Hippocampal formation (tissue), 2 donors: ENCODE measurements around the gene ANK2.

Experiments
- DNase-seq, 2 donors: peaks; one replicate each; lab custom pipeline; 2025; lab: John Stamatoyannopoulos, UW

ANK2 gene

DNA sequence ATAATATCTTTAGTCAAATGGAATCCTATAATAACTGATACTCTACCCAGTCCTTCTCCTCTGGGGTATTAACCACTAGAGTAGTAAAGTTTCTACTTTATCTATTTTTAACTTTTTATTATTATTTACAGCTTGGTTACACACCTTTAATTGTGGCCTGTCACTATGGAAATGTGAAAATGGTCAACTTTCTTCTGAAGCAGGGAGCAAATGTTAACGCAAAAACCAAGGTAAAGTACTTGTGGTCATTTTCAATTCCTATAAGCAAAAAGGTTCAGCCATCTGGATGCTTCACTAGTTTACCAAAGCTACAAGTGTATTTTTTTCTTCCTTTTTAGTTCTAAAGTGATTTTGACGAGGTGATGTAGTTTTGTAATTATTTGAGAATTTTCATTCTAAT lies 238.8 kb downstream of the ANK2 start:
- no peak for DNase-seq

GRCh38 chr4:113288696-113289095 lies 239.2 kb downstream of the ANK2 start:
- no peak for DNase-seq

DNA sequence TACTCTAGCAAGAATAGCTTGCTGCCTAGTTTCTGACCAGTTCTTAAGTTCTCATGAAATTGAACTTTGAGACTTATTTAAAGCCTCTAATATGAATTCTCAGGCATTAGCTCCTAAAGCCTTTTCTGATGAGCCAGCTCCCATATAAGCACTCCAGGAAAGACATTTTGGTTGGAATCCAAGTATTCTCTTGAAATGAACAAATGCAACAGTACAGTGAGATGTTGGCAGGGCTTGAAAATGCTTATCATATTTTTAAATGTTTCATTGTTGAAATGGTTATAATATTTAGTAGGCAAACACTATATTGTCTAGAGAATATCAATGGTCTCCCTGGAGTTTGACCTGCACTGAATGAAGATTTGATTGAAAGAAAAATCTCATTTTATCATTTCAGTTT lies 240.3 kb downstream of the ANK2 start:
- no peak for DNase-seq

DNA sequence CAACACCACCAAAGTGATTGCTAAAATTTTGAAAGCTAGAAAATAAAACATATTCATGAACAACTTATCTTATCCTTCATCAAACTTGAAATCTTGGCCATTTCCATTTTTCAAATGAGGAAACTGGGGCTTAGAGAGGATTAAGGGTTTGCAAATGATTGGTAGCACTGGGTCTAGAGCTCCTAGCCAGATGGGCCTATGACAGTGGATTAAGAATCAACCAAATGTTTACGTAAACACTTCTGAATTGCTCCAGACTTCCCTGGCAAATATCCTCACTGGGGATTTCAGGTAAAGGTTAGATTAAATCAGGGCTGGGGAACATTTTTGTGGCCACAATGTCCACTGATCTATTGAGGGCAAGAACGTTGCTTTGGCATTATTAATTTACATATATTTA lies 241.2 kb downstream of the ANK2 start:
- DNase-seq, result no peak

- DNase-seq, result peak; percentile 67 to 78
These were observed 243.1 kb downstream of the ANK2 start for GRCh38 chr4:113292371-113293042.

DNA sequence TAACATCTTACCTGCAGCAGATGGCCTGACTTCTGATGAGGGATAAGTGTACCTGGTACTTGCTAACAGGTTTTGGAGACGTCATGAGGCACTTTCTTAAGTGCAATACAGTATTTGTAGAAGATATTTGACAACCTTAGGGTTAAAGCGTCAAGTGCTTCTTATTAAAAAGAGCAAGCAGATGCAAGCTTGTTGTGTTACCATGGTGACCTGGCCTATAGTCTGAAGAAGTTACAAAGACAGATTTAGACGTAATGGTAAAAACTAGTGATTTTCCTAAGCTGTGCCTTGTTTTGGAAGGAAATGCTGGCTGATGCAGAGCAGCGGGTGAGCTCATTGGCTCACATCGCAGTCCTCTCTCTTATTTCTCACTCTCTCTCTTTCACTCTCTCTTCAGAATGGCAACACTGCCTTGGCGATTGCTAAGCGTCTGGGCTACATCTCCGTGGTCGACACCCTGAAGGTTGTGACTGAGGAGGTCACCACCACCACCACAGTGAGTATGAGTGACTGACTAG lies 243.6 kb downstream of the ANK2 start:
- DNase-seq, result peak; percentile 25 to 65

- DNase-seq, result no peak
These were observed 244.2 kb downstream of the ANK2 start for GRCh38 chr4:113293674-113294073.

- DNase-seq, result no peak
These were observed 245.5 kb downstream of the ANK2 start for GRCh38 chr4:113294908-113295307.

DNA sequence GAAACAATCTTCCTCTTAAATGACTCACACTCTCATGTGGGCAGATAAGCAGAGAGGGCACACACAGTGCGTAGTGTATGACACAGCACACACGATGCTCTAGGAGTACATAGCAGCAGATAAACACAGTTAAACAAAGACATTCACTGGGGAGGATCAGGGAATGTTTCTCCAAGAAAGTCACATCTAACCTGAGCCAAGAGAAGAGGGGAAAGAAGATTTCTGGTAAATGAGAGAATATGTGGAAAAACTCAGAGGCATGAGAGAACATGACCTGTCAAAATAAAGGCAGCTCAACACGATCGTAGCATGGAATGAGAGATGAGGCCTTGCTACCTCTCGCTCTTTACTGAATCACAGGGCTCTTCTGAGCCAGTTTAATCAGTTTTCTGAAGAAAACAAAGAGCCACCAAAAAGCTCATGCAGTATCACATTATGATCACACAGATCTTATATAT lies 251.0 kb downstream of the ANK2 start:
- no peak for DNase-seq

GRCh38 chr4:113302051-113302450 lies 252.6 kb downstream of the ANK2 start:
- no peak for DNase-seq

DNA sequence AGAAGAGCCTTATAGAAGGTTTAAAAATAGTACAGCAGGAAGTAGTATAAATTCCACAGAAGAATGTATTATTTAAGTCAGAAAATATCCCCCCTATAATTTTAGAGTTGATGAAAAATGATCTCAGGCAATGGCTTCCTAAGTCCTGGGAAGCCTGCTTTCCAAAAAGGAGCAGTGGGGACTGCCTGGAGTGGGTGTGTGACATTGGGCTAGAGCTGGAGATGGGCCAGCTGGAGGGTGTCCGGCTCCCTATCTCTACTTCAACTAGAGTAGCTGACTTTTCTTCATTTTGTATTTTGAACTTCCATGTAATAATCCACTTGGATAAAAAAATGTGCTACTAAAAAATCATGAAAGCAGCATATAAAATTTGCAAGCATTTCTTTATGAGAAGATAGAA lies 253.9 kb downstream of the ANK2 start:
- DNase-seq, result no peak

DNA sequence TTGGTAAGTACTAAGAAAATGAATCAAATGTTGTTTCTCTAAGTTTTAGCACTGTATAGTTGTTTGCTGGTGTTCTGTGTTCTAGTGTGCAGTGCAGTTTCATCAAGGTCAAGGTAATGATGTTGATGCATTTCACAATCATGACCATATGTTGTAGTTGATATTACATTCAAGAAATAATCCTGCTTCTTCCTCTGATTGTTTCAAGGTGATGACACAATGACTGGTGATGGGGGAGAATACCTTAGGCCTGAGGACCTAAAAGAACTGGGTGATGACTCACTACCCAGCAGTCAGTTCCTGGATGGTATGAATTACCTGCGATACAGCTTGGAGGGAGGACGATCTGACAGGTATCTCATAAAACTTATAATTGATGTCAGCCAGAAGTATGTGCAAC lies 261.6 kb downstream of the ANK2 start:
- DNase-seq, result no peak

GRCh38 chr4:113312529-113312928 lies 263.1 kb downstream of the ANK2 start:
- DNase-seq, result no peak

GRCh38 chr4:113314426-113314825 lies 265.0 kb downstream of the ANK2 start:
- DNase-seq, result no peak

DNA sequence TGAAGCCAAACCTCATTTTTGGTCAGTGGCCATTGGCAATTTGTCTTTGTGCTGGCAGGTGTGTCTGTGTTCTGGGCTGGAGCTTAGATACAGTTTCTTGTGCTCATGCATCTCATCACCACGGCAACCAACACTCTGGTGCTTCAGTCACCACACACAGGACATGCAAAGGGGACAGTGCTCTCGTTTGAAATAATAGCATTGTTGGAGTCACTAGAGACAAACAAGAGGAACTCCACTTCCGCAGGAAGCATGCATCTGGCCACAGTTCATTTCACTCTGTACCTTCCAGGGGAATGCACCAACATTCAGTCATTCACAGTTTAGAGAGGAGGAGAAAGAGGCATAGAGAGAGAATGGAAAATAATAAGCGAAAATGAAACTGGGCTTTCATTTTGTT lies 267.4 kb downstream of the ANK2 start:
- no peak for DNase-seq

DNA sequence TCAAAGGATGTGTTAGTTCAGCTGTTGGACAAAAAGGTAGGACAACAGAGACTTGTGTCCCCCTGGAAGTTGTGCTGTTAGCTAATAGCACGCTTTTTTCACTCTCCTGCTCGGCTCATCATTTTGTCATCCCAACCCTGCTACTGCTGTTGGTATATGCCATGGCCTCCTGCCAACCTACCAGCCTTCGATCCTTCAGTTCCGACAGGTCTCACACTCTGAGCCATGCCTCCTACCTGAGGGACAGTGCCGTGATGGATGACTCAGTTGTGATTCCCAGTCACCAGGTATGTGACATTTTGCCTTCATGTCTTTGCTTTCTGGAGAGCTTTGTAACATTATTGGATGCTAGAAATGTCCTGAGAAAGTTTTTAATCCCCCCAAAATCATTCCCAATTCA lies 268.1 kb downstream of the ANK2 start:
- no peak for DNase-seq

GRCh38 chr4:113322736-113323135 lies 273.3 kb downstream of the ANK2 start:
- no peak for DNase-seq

GRCh38 chr4:113325876-113326615 lies 276.6 kb downstream of the ANK2 start:
- DNase-seq, result no peak

DNA sequence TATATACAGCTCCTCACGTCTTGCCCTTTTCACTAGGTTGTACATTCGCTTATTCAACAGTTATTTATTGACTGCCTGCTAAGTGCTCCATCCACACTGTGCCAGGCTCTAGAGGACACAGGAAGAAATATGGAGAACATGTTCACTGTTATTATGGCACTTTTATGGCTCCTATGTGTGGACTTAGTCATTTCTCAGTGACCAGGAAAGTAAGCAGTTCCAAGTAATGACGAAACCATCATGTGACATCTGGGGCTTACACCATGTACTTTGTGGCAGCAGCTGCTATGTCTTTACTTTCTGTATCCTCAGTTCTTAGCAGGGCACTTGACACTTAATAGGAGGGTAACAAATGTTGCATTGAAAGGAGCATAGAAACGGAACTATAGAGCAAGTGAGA lies 278.0 kb downstream of the ANK2 start:
- DNase-seq, result no peak

DNA sequence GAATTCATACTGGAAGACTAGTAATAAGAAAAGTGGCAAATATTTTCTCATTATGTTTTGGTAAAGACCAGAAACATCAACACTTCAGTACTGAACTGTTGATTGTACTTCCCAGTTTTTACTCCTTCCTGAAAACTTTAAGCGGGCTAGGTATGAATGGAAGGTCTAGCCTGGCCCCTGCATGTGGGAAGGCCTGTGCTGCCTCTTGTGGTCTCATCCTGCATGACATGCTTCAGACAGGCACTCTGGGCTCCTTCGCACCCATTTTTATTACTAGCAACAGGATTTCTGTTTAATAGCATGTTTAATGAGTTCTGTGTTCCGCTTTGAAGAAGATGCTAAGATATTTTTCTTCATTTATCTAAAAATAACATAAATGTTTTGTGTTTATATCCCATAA lies 279.1 kb downstream of the ANK2 start:
- DNase-seq, result no peak

GRCh38 chr4:113330200-113330599 lies 280.7 kb downstream of the ANK2 start:
- DNase-seq, result no peak

DNA sequence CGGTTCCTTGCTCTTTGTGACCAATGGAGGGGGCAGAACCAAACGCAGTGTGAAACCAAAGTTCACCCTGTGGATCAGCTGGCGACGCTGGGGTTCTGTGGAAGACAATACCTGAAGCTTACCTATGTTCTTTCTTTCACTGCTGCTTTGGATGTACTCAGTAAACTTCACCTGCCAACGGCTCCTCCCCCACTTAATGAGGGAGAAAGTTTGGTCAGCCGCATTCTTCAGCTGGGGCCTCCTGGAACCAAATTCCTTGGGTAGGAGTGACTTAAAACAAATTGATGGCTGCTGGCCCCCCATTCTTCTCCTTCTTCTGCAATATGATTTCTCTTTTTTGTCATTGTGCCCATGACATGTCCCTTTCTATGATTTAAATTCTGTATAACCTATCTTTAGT lies 282.4 kb downstream of the ANK2 start:
- DNase-seq, result no peak

DNA sequence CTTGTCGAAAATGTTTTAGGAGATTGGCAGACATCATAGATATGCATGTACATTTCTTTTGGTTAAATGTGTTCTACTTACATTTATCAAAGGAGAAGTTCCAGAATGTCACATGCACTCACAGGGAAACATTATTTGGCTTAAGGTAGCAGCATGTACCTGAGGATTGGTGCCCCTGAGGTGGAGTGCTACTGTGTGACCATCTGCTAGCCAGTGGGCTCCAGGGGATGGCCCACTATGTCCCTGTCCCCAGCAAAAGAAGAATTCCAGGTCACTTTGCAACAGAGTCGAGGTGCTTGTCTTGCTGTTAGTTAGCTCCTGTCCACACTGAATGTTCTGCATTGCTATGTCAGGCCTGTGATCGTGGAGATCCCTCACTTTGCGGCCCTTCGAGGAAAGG lies 283.2 kb downstream of the ANK2 start:
- DNase-seq, result no peak
